A549 (cell line): ENCODE measurements around the gene CHMP6. TPM values are rescaled to one million over a fixed set of nuclear protein-coding genes. Genes with fewer than 3 reads are reported as not detected.

ENCODE experiments used
- ATAC-seq, 2 experiments: fragments of 200-7000 bp in 1 of 2; fragments of >200 bp in 1 of 2; cut with Nextera tagmentation in 1 of 2; cut with Tn5 transposase in 1 of 2; 3 replicates each; pipeline versions ENCODE4 v1.8.0 to v1.9.1; 2018 to 2020; ENCODE audit warnings: mild to moderate bottlenecking in 1 of 2, moderate library complexity in 1 of 2
- CTCF ChIA-PET: fragments of 300-600 bp; sonication (Branson Sonifier 250); formaldehyde crosslinking; extraction: SDS; loops from one replicate; lab custom pipeline; 2021; ENCODE audit warnings: antibody characterized with exemption, inconsistent platforms; lab: Yijun Ruan, JAX
- POLR2A ChIA-PET: fragments of 350-600 bp; formaldehyde crosslinking; extraction: SDS; loops from one replicate; lab custom pipeline; 2021; ENCODE audit warnings: antibody characterized with exemption, inconsistent platforms; lab: Yijun Ruan, JAX
- DNase-seq, 2 experiments: peaks; one replicate each; pipeline versions ENCODE4 v3.0.0 to v3.0.0-alpha.2; 2011 to 2016; ENCODE audit warnings: low read depth in 1 of 2, low spot score in 1 of 2
- FAIRE-seq: peaks from 2 replicates; lab custom pipeline; 2011; peaks lifted over from hg19 to GRCh38; lab: Jason Lieb, UNC
- H3K27ac ChIP-seq, 2 experiments: fragments of >200 bp; sonication (Bioruptor Twin); formaldehyde crosslinking; 3 replicates each; pipeline ENCODE4 v1.5.1; 2016 to 2017
- H3K4me1 ChIP-seq: fragments of >200 bp; sonication (Bioruptor Twin); formaldehyde crosslinking; 3 replicates; pipeline ENCODE4 v1.6.1; 2016
- H3K4me2 ChIP-seq: fragments of >200 bp; sonication (Bioruptor Twin); formaldehyde crosslinking; 3 replicates; pipeline ENCODE4 v1.6.1; 2016
- H3K4me3 ChIP-seq: fragments of >200 bp; sonication (Bioruptor Twin); formaldehyde crosslinking; 3 replicates; pipeline ENCODE4 v1.5.1; 2016
- H3K9me3 ChIP-seq: fragments of >200 bp; sonication (Bioruptor Twin); formaldehyde crosslinking; 3 replicates; pipeline ENCODE4 v1.6.1; 2016
- BHLHE40 ChIP-seq: IDR thresholded peaks from 2 replicates; pipeline ENCODE4 v1.6.1; 2012; ENCODE audit warnings: low read depth, low read length, inconsistent platforms
- CTCF ChIP-seq: fragments of >200 bp; sonication (Bioruptor Twin); formaldehyde crosslinking; IDR thresholded peaks from 3 replicates; pipeline ENCODE4 v1.5.1; 2016
- EHMT2 ChIP-seq: fragments of 200-600 bp; sonication (generic); IDR thresholded peaks from 2 replicates; pipeline ENCODE4 v1.6.1; 2016; ENCODE audit warnings: antibody characterized with exemption, low read depth, mild to moderate bottlenecking, moderate library complexity
- FOSB ChIP-seq: fragments of 250-450 bp; sonication (Bioruptor Pico); IDR thresholded peaks from 2 replicates; pipeline ENCODE4 v1.5.0; 2020; ENCODE audit warnings: mild to moderate bottlenecking, moderate library complexity
- HES2 ChIP-seq: fragments of >200 bp; sonication (Bioruptor Twin); formaldehyde crosslinking; IDR thresholded peaks from 2 replicates; pipeline ENCODE4 v1.6.1; 2016
- HEYL ChIP-seq: fragments of 250-450 bp; sonication (Bioruptor Pico); IDR thresholded peaks from 2 replicates; pipeline ENCODE4 v1.8.0; 2021; ENCODE audit warnings: mild to moderate bottlenecking, moderate library complexity
- HMGXB4 ChIP-seq: fragments of 250-450 bp; sonication (Bioruptor Pico); IDR thresholded peaks from 2 replicates; pipeline ENCODE4 v1.5.0; 2021; ENCODE audit warnings: mild to moderate bottlenecking, moderate library complexity, borderline replicate concordance
- HOXA7 ChIP-seq: fragments of 250-450 bp; sonication (Bioruptor Pico); IDR thresholded peaks from 2 replicates; pipeline ENCODE4 v1.5.0; 2020; ENCODE audit warnings: mild to moderate bottlenecking, moderate library complexity
- HOXB13 ChIP-seq: fragments of 250-450 bp; sonication (Bioruptor Pico); IDR thresholded peaks from 2 replicates; pipeline ENCODE4 v1.5.0; 2020; ENCODE audit warnings: low read depth, mild to moderate bottlenecking, moderate library complexity
- HOXB5 ChIP-seq: fragments of 250-450 bp; sonication (Bioruptor Pico); IDR thresholded peaks from 2 replicates; pipeline ENCODE4 v1.5.0; 2020; ENCODE audit warnings: mild to moderate bottlenecking, moderate library complexity
- MAFK ChIP-seq: fragments of 450-650 bp; IDR thresholded peaks from 2 replicates; pipeline ENCODE4 v1.6.1; 2014; ENCODE audit not compliant: partially characterized antibody
- MYC ChIP-seq: IDR thresholded peaks from 2 replicates; pipeline ENCODE4 v1.6.1; 2012; ENCODE audit warnings: mild to moderate bottlenecking, inconsistent platforms, low read length, improper control_type of control experiment, borderline replicate concordance
- ZNF302 ChIP-seq: fragments of 250-450 bp; sonication (Bioruptor Pico); IDR thresholded peaks from 2 replicates; pipeline ENCODE4 v1.9.0; 2021; ENCODE audit warnings: inconsistent platforms, mild to moderate bottlenecking, moderate library complexity
- WGBS: methylation state at CpG from one replicate; pipeline ENCODE4 v1.1.6; 2017; ENCODE audit errors: missing lambda C conversion rate; 5-methylcytosine and 5-hydroxymethylcytosine counted together
- polyA plus RNA-seq, 4 experiments: library from polyadenylated mRNA; depleted of rRNA in 3 of 4; stranded (reverse); fragments of >200 nt; fragmentation: RNase III in 1 of 4; extraction: RNeasy Plus Mini Kit Qiagen cat#74134 plus additional on column Dnase treatment in 1 of 4; gene quantifications; 2 replicates in 3 of 4; 3 replicates in 1 of 4; pipeline ENCODE4 v1.2.3, GENCODE V29; 2011 to 2017
- TF ChIP-seq, protein P1 (sequence below): fragments of 450-650 bp; IDR thresholded peaks from 2 replicates; pipeline ENCODE4 v1.6.1; 2014; ENCODE audit warnings: antibody characterized with exemption

Gene CHMP6
- polyA plus RNA-seq, 2 of the 4 experiments (the other 2 are of a cell fraction): 28.9 to 30.8 TPM

GRCh38 chr17:80959330-80960036, 32.2 kb upstream of the CHMP6 start:
- no peak for DNase-seq
- WGBS: 90% methylated on average over 22 of the region's 23 CpGs
- CTCF ChIA-PET: interaction anchor here (1.2 to 3.3 kb wide), 2 partner anchors 16 to 532 kb away, joined by 3 to 10 read pairs; no protein-coding TSS in a partner anchor

GRCh38 chr17:80960037-80960796, 31.4 kb upstream of the CHMP6 start:
- H3K9me3 ChIP-seq: no peaks in the 10 kb centered on the region
- ChIA-PET CTCF (interaction anchor here (1.0 to 3.3 kb wide), 4 partner anchors 16 to 533 kb away, joined by 3 to 10 read pairs (median 4); no protein-coding TSS in a partner anchor), POLR2A (no interaction called here)
- H3K4me1 ChIP-seq: no peaks in the 10 kb centered on the region
- H3K4me3 ChIP-seq: no peak overlapping the region
- peak in 1 of 2 experiments; percentile 3; a peak in 1 of 6 replicates for ATAC-seq
- WGBS: 89% methylated on average over 19 of the region's 24 CpGs
- no peak for FAIRE-seq
- H3K27ac ChIP-seq: no peak overlapping the region
- no peak for DNase-seq
- TF ChIP-seq, protein P1, sequence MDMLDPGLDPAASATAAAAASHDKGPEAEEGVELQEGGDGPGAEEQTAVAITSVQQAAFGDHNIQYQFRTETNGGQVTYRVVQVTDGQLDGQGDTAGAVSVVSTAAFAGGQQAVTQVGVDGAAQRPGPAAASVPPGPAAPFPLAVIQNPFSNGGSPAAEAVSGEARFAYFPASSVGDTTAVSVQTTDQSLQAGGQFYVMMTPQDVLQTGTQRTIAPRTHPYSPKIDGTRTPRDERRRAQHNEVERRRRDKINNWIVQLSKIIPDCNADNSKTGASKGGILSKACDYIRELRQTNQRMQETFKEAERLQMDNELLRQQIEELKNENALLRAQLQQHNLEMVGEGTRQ: no peak
- H3K4me2 ChIP-seq: no peak overlapping the region

More at GRCh38 chr17:80959330-80960036, 32.2 kb upstream of the CHMP6 start:
- H3K27ac ChIP-seq: no peak overlapping the region
- H3K4me1 ChIP-seq: no peaks in the 10 kb centered on the region
- TF ChIP-seq, protein P1: no peak
- TF ChIP-seq BHLHE40 (no peak), FOSB (CRISPR knock-in tag) (no peak), EHMT2 (no peak), MAFK (no peak), HEYL (CRISPR knock-in tag) (no peak)
- ATAC-seq (peak in 1 of 2 experiments; percentile 6; a peak in 2 of 6 replicates), FAIRE-seq (no peak)
- POLR2A ChIA-PET: interaction anchor here (0.6 kb wide), 1 partner anchor 15 kb away, joined by 3 read pairs; no protein-coding TSS in a partner anchor
- no peak overlapping the region for H3K4me3 ChIP-seq
- H3K9me3 ChIP-seq: no peaks in the 10 kb centered on the region
- H3K4me2 ChIP-seq: no peak overlapping the region

GRCh38 chr17:80960797-80961452, 30.7 kb upstream of the CHMP6 start:
- no peak for DNase-seq
- TF ChIP-seq HES2 (no peak), ZNF302 (CRISPR knock-in tag) (no peak), HOXB13 (no peak), HOXA7 (CRISPR knock-in tag) (no peak), HOXB5 (CRISPR knock-in tag) (no peak), CTCF (no peak), HMGXB4 (no peak), MYC (no peak)
- TF ChIP-seq, all 56 proteins: peak for 0
- CTCF ChIA-PET: interaction anchor here (0.6 to 3.3 kb wide), 5 partner anchors 21 to 534 kb away, joined by 3 to 10 read pairs (median 3); partner anchors contain the start of genes NPTX1 and RPTOR
- no peak overlapping the region for H3K4me2 ChIP-seq
- no peak overlapping the region for H3K27ac ChIP-seq
- no peaks in the 10 kb centered on the region for H3K9me3 ChIP-seq
- POLR2A ChIA-PET: no interaction called here
- ATAC-seq (no peak), FAIRE-seq (no peak)
- 91% methylated on average over 31 of the region's 31 CpGs for WGBS
- H3K4me1 ChIP-seq: no peaks in the 10 kb centered on the region
- no peak overlapping the region for H3K4me3 ChIP-seq
